ENCODE results near the gene SLC22A31. TPM values are rescaled to one million over a fixed set of nuclear protein-coding genes. Genes with fewer than 3 reads are reported as not detected.

The SLC22A31 gene
- total and polyA plus RNA-seq, 9 of the 15 experiments (the other 6 are each of a cell fraction or from before 2014, with no cell fraction given) = 0.29 to 2.2 (median 0.47) TPM; not detected in 3

DNA sequence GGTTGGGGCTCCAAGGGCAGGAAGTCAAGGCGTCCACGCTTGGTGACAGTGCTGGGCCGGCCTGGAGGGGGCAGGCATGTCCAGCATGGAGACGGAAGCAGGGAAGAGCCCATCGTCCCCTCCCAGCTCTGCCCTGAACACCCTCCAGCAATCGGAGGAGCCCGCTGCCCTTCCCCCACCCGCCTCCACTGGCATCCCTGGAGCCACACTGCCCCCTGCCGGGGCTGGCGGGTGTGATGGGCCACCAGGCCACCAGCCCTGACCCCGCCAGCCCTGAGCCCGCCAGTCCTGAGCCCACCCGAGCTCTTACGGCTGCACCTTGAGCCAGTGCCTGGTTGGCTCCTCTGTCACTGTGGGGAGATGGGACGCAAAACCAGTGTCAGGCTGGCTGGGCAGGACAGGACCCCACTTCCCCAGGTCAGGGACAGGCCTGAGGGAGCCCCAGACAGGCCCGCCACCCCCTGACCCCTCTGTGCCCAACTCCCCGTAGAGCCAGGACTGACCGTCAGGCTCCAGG, 32.9 kb downstream of the SLC22A31 start (continued):
- TF ChIP-seq ATF1 (CRISPR knock-in tag; IDR thresholded peaks at IDR 0.05) (no peak), ATF1 (tag; IDR thresholded peaks at IDR 0.05) (peak; percentile 43; the same call in 1 of the 2 replicates), TCF7L2 (IDR thresholded peaks at IDR 0.05; ENCODE audit: low read depth, low read length) (no peak), XRCC5 (IDR thresholded peaks at IDR 0.05; ENCODE audit: low read depth, low read length) (no peak), FOXK2 (conservative IDR thresholded peaks at IDR 0.05 in 1 of 2, IDR thresholded peaks at IDR 0.05 in 1 of 2; ENCODE audit: low read depth in 2 of 2) (no peak), U2AF2 (optimal IDR thresholded peaks at IDR 0.05; ENCODE audit: low read depth, low read length) (no peak), WHSC1 (IDR thresholded peaks at IDR 0.05; ENCODE audit: low read length) (no peak), FOXJ3 (CRISPR knock-in tag; IDR thresholded peaks at IDR 0.05) (no peak), MTA2 (IDR thresholded peaks at IDR 0.05; ENCODE audit: low read depth) (no peak), ZNF232 (CRISPR knock-in tag; IDR thresholded peaks at IDR 0.05) (no peak), CHD4 (IDR thresholded peaks at IDR 0.05; ENCODE audit: insufficient read depth, insufficient replicate concordance, low read depth, low read length, poor library complexity, severe bottlenecking) (no peak), CREB1 (IDR thresholded peaks at IDR 0.05) (no peak), CREB1 (CRISPR knock-in tag; IDR thresholded peaks at IDR 0.05) (peak; percentile 70), HNRNPH1 (optimal IDR thresholded peaks at IDR 0.05; ENCODE audit: low read depth, low read length) (no peak)
- TF ChIP-seq, protein P1, sequence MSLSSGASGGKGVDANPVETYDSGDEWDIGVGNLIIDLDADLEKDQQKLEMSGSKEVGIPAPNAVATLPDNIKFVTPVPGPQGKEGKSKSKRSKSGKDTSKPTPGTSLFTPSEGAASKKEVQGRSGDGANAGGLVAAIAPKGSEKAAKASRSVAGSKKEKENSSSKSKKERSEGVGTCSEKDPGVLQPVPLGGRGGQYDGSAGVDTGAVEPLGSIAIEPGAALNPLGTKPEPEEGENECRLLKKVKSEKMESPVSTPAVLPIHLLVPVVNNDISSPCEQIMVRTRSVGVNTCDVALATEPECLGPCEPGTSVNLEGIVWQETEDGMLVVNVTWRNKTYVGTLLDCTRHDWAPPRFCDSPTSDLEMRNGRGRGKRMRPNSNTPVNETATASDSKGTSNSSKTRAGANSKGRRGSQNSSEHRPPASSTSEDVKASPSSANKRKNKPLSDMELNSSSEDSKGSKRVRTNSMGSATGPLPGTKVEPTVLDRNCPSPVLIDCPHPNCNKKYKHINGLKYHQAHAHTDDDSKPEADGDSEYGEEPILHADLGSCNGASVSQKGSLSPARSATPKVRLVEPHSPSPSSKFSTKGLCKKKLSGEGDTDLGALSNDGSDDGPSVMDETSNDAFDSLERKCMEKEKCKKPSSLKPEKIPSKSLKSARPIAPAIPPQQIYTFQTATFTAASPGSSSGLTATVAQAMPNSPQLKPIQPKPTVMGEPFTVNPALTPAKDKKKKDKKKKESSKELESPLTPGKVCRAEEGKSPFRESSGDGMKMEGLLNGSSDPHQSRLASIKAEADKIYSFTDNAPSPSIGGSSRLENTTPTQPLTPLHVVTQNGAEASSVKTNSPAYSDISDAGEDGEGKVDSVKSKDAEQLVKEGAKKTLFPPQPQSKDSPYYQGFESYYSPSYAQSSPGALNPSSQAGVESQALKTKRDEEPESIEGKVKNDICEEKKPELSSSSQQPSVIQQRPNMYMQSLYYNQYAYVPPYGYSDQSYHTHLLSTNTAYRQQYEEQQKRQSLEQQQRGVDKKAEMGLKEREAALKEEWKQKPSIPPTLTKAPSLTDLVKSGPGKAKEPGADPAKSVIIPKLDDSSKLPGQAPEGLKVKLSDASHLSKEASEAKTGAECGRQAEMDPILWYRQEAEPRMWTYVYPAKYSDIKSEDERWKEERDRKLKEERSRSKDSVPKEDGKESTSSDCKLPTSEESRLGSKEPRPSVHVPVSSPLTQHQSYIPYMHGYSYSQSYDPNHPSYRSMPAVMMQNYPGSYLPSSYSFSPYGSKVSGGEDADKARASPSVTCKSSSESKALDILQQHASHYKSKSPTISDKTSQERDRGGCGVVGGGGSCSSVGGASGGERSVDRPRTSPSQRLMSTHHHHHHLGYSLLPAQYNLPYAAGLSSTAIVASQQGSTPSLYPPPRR (CRISPR knock-in tag; IDR thresholded peaks at IDR 0.05; ENCODE audit: borderline replicate concordance) = no peak
- TF ChIP-seq, protein P2, sequence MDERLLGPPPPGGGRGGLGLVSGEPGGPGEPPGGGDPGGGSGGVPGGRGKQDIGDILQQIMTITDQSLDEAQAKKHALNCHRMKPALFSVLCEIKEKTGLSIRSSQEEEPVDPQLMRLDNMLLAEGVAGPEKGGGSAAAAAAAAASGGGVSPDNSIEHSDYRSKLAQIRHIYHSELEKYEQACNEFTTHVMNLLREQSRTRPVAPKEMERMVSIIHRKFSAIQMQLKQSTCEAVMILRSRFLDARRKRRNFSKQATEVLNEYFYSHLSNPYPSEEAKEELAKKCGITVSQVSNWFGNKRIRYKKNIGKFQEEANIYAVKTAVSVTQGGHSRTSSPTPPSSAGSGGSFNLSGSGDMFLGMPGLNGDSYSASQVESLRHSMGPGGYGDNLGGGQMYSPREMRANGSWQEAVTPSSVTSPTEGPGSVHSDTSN (CRISPR knock-in tag; IDR thresholded peaks at IDR 0.05; ENCODE audit: low read depth) = no peak
- TF ChIP-seq, protein P2 (tag; conservative IDR thresholded peaks at IDR 0.05; ENCODE audit: low read depth) = no peak
- TF ChIP-seq, protein P3, sequence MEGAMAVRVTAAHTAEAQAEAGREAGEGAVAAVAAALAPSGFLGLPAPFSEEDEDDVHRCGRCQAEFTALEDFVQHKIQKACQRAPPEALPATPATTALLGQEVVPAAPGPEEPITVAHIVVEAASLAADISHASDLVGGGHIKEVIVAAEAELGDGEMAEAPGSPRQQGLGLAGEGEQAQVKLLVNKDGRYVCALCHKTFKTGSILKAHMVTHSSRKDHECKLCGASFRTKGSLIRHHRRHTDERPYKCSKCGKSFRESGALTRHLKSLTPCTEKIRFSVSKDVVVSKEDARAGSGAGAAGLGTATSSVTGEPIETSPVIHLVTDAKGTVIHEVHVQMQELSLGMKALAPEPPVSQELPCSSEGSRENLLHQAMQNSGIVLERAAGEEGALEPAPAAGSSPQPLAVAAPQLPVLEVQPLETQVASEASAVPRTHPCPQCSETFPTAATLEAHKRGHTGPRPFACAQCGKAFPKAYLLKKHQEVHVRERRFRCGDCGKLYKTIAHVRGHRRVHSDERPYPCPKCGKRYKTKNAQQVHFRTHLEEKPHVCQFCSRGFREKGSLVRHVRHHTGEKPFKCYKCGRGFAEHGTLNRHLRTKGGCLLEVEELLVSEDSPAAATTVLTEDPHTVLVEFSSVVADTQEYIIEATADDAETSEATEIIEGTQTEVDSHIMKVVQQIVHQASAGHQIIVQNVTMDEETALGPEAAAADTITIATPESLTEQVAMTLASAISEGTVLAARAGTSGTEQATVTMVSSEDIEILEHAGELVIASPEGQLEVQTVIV (CRISPR knock-in tag; IDR thresholded peaks at IDR 0.05; ENCODE audit: borderline replicate concordance) = no peak
